AG09309 (cell line): Measurements from ENCODE around the gene RBM6.

Experiments used
- DNase-seq: peaks from one replicate; pipeline ENCODE4 v3.0.0-alpha.2; 2010; ENCODE audit warnings: low read depth
- H3K4me3 ChIP-seq: 2 replicates; pipeline ENCODE4 v1.5.1; 2011; ENCODE audit warnings: mild to moderate bottlenecking, low read depth, low read length, moderate library complexity; ENCODE audit not compliant: control insufficient read depth
- TF ChIP-seq, protein P1 (sequence below): IDR thresholded peaks from 2 replicates; pipeline ENCODE4 v1.5.1; 2011; ENCODE audit warnings: mild to moderate bottlenecking, low read depth, low read length, inconsistent platforms; ENCODE audit not compliant: insufficient read depth, control insufficient read depth; ENCODE audit errors: missing control alignments

The RBM6 gene

DNA sequence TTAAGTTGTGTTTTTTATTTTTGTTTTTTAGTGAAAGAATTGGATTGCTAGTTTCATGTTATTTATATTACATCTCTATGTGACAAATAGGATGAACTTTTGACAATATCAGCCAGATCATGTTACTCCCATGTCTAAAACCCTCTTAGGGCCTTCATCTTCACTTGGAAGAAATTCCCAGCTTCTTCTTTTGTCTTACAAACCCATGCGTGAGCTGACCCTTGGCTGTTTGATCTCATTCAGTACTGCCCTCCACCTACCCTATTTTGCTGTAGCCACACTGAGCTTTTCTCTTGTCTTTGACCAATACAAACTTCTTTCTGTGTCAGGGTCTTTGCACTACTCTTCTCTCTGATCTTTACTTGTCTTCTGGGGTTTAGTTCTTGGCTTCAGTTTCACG, 37.0 kb downstream of the RBM6 start:
- TF ChIP-seq, protein P1, sequence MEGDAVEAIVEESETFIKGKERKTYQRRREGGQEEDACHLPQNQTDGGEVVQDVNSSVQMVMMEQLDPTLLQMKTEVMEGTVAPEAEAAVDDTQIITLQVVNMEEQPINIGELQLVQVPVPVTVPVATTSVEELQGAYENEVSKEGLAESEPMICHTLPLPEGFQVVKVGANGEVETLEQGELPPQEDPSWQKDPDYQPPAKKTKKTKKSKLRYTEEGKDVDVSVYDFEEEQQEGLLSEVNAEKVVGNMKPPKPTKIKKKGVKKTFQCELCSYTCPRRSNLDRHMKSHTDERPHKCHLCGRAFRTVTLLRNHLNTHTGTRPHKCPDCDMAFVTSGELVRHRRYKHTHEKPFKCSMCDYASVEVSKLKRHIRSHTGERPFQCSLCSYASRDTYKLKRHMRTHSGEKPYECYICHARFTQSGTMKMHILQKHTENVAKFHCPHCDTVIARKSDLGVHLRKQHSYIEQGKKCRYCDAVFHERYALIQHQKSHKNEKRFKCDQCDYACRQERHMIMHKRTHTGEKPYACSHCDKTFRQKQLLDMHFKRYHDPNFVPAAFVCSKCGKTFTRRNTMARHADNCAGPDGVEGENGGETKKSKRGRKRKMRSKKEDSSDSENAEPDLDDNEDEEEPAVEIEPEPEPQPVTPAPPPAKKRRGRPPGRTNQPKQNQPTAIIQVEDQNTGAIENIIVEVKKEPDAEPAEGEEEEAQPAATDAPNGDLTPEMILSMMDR = no peak
- no peak overlapping the region for H3K4me3 ChIP-seq
- DNase-seq = no peak

DNA sequence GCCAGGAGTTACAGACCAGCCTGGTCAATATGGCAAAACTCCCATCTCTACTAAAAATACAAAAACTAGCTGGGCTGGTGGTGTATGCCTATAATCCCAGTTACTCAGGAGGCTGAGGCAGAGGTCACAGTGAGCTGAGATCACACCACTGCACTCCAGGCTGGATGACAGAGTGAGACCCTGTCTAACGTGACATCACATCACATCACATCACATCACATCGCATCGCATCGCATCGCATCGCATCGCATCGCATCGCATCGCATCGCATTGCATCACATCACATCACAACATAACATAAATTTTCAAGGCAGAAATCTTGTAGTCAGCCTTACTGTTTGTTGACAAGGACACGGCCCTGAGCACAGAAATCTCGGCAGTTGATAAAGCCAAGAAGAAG, 44.4 kb downstream of the RBM6 start:
- no peak for DNase-seq
- TF ChIP-seq, protein P1 = no peak
- H3K4me3 ChIP-seq = no peak overlapping the region

DNA sequence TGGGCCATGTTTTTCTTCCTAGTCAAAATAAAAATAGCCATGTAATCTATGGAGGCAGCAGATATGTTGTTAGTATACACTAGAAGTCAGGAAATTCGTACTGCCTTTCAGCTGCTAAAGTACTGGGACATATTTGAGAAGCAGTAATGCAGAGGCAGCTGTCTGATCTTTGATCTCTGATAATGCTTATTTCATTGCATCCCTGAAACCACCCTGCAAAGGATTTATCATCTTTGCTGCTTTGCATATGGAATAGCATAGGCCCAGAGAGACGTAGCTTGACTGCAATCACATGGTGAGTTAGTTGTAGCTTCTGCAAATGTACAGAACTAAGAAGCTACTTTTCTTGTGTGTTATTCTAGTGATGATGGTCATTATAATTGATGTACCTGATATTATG, 52.4 kb downstream of the RBM6 start:
- TF ChIP-seq, protein P1 = no peak
- no peak for DNase-seq
- no peak overlapping the region for H3K4me3 ChIP-seq

DNA sequence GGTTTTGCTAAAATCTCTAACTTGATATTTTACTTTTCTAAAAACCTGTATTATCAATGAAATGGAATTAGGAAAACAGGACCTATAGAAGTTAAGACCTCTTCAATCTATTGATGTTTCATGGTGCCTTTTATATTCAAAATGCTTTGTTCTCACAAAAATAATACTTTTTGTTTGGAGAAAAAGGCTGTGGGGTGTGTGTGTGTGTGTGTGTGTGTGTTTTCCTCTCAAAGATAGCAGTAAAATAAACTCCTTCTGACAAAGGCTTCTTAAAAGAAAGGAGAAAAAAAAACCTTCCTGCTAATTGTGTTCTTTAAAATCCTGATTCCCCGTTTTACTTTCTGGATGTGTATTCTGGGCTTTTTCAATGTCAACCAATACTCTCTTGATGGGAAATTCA, 54.5 kb downstream of the RBM6 start:
- DNase-seq = no peak
- TF ChIP-seq, protein P1 = no peak
- no peak overlapping the region for H3K4me3 ChIP-seq

DNA sequence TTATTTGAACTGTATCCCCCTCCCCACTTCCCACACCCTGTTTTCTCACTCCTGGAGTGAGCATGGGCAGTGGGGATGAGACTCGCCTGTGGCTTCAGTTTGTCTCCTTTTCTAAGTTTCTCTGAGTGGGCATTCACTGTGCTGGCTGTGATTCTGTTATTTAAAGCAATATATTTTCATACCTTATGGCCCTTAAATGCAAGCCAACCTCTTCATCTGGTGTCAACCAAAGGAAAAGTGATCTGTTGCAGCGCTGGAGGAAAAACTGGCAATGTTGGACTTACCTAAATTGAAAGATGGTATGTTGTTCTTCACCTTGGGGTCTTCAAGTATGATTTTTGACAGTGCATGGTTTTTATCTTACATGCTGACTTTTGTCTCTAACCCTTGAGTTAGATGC, 56.1 kb downstream of the RBM6 start:
- TF ChIP-seq, protein P1 = no peak
- H3K4me3 ChIP-seq = no peak overlapping the region
- DNase-seq = no peak

DNA sequence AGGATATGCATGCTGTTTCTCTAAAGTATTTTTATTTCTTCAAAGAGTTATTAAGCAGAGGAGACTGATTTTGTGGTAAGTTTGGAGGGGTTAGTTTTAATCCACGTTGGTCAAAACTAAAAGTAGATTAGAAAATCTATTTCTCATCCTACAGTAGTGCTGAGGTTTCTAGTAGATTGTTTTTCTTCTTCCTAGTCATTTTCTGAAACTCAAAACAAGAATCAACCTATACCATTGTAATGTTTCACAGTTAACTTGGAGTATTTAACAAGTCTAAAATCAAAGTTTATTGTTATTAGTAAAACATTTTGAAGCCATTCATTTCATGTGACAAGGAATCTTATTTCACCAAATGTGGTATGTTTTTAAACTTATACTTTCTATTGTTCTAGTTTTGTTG, 57.9 kb downstream of the RBM6 start:
- H3K4me3 ChIP-seq = no peak overlapping the region
- no peak for DNase-seq
- TF ChIP-seq, protein P1 = no peak

DNA sequence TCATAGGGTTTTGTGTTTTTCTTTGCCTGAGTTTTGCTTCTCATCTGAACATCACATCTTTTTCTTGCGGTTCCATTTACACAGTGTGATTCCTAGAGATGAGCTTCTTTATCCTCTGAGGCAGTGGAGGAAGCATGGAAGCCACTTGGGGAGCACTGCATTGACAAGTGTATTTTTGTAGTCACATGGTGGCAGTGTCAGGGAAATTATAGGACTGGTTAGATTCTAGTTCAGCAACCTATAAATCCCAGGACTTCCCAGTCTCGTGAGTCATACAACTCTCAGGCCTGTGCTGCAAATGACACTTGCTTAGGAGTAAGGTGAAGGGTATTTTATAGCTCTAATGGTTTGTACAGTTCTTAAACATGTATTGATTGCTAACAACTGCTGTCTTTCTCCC, 58.4 kb downstream of the RBM6 start:
- H3K4me3 ChIP-seq = no peak overlapping the region
- DNase-seq = peak; percentile 20
- TF ChIP-seq, protein P1 = no peak
